ENCODE data around the gene SF3B3.
"Not testable (repeated sequence)": the region's sequence is repeated elsewhere in the genome, so short reads cannot be mapped to it uniquely, and the experiment has no call there.

SF3B3 gene

GRCh38 chr16:70621864-70622263 is 98.2 kb downstream of the SF3B3 start:
- not testable (repeated sequence) for DNase-seq (ENCODE audit: low read depth)
